ENCODE data around the gene C2orf76.
"Not testable (repeated sequence)": the region's sequence is repeated elsewhere in the genome, so short reads cannot be mapped to it uniquely, and the experiment has no call there.

C2orf76 gene

DNA sequence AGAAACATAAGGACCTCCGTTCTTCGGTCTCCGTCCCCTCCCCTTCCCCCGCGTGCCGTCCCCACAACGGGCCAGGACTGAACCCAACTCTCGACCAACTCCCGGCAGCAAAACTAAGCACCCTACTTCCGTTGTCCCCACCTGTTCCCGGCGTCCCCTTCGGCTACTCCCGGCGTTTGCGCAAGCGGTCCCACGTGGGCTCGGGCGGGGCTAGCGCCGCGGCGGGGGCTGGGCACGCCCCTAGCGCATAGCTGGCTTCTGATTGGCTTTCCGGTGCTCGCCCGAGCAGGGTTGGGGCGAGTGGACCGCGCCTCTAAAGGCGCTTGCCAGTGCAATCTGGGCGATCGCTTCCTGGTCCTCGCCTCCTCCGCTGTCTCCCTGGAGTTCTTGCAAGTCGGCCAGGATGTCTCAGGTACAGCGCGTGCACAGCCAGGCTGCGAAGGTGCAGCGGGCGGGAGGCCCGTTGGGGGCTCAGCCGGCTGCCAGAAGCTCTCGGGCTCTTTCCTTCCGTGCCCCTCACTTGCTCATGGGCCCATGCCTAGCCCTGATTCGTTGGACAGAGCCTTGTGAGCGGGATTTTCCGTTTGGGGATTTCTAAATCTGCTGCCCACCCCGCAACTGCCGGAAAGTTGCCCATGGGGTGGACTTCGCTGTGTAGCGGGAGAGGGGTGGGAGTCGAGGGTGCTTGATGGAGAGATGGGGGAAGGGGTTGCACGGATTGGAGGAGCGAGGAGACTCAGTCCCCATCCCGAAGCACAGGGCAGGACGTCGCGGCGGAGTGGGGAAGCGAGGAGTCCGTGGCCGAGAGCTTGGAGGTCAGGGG is at the start of gene C2orf76, which contains the start of gene DBI:
Gene C2orf76 (minus strand): TSS at position 186 of the 823 bp plus-strand sequence. CDS start 26,875 bp downstream, outside the sequence.
Gene DBI (plus strand): TSS at position 329 of the 823 bp plus-strand sequence. CDS start 75 bp downstream, at position 404.
- DNase-seq (ENCODE audit: low spot score): peak; percentile 90

DNA sequence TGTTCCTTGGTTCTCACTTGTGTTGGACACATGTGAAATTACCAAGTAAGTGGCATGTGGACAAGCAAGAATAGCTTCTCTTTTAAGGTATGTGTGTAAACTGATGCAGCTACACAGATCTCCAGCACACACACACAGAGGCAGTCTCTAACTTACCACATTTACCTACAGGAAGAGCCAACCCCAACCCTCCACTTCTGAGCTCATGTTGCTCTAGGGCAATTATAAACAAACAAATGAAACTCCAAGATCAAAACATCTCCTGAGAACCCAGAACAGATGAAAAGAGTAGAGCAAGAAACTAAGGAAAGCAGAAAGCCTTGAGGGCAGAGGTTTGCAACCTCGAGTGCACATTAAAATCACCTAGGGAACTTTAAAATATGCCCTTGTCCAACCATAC is 49.0 kb upstream of the C2orf76 start:
- no peak for DNase-seq (ENCODE audit: low spot score)

DNA sequence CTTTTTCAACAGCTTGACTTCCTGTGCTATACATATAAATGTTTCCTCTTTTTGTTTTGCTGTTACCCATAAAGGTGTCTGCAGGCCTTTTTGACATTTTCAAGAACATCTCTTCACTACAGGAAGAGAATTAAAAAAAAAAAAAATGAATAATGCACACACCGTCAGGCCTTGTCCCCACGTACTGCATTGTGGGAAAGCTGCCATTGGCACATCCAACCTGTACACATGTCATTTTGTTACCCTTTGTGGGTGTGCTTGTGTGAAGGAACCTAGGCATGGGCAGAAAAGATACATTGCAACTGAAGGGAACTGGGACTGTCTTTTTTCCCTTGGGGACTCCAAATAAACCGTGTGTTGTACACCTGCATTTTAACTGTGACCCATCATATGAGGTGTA is 48.3 kb upstream of the C2orf76 start:
- no peak for DNase-seq (ENCODE audit: low spot score)

DNA sequence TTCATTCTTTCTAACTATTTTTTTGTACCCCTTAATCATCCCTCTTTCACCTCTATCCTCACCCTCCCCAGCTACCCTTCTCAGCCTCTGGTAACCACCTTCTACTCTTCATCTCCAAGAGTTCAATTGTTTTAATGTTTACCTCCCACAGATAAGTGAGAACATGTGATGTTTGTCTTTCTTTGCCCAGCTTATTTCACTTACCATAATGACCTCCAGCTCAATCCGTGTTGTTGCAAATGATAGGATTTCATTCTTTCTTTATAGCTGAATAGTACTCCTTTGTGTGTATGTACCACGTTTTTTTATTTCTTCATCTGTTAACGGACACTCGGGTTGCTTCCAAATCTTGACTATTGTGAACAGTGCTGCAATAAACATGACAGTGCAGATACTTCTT is 42.9 kb upstream of the C2orf76 start:
- no peak for DNase-seq (ENCODE audit: low spot score)

DNA sequence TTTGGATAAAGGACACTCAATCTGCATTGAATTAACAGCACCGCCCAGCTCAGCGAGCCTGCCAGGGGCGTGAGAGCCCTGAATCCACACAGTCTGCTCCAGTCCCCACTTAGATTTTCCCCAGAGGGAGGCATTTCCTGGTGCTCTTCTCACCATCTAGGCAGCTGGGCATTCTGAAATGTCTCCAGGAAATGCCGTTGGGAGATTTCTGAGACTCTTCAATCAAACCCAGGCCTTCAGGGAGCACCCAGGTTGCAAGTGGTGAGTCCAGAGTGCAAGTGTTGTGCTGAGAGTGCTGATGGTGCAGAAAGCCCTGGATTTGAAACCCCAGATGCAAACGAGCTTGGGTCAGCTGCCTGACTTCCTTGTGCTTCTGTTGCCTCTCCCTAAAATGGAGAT is 41.6 kb upstream of the C2orf76 start:
- DNase-seq (ENCODE audit: low spot score): no peak

DNA sequence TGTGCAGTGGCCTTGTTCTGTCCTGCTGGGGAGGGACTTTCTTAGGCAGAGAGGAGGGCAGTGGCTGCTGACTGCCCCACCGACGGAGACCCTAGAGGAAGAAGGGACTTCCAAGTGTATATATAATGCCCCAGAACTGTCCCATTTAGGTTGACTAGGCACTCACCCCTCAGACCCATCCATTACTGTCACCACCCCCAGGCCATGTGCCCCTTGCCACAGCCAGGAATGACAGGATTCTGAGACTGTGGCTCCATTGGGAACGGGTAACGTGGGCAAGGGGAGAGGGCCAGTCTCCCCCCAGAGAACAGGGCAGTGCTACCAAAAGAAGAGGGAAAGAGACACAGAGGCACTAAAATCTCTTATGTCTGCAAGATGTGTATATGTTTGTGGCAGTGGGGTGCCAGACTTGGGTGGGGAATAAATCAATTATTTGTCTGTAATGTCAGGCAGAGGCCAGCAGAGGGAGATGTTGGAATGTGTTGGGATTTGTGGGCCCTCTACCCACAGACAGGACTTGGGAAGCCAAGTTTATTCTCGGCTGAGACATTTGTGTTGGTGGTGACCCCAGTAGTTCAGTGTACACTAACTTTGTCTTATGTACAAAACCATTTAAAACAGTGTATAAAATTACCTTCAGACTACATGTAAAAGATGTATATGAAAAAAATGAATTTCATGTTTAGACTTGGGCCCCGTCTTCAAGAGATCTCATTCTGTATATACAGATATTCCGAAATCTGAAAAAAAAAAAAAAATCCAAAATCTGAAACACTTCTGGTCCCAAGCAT is 41.0 kb upstream of the C2orf76 start:
- peak; percentile 22 for DNase-seq (ENCODE audit: low spot score)

DNA sequence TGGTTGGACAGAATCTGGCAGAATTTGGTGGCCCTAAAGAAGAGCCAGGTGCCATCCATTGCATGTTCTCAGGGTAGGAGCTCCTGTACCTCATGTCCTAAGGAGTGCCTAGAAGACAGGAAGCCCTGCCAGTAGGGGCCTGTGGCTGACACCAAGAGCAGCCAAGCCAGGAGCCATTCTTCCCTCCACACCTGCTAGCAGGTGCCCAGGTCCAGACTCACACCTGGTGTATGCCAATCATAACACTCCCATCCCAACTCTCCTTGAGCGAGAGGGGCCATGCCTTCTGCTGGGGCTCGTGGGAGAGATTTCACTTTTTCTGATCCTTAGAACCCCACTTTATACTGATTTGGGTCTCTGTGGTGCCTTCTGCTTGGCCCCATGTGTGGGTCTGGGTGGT is 38.5 kb upstream of the C2orf76 start:
- DNase-seq (ENCODE audit: low spot score): no peak

DNA sequence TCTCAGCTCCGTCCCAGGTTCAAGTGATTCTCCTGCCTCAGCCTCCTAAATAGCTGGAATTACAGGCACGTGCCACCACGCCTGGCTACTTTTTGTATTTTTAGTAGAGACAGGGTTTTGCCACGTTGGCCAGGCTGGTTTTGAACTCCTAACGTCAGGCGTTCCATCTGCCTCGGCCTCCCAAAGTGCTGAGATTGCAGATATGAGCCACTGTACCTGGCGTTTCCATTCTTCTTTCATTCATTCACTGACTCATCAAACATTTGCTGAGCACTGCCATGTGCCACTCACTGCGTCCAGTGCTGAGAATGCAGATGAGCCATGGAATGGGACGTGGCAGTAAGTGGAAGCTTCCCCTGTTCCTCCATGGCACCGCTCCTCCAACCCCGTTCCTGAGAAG is 37.0 kb upstream of the C2orf76 start:
- not testable (repeated sequence) for DNase-seq (ENCODE audit: low spot score)

DNA sequence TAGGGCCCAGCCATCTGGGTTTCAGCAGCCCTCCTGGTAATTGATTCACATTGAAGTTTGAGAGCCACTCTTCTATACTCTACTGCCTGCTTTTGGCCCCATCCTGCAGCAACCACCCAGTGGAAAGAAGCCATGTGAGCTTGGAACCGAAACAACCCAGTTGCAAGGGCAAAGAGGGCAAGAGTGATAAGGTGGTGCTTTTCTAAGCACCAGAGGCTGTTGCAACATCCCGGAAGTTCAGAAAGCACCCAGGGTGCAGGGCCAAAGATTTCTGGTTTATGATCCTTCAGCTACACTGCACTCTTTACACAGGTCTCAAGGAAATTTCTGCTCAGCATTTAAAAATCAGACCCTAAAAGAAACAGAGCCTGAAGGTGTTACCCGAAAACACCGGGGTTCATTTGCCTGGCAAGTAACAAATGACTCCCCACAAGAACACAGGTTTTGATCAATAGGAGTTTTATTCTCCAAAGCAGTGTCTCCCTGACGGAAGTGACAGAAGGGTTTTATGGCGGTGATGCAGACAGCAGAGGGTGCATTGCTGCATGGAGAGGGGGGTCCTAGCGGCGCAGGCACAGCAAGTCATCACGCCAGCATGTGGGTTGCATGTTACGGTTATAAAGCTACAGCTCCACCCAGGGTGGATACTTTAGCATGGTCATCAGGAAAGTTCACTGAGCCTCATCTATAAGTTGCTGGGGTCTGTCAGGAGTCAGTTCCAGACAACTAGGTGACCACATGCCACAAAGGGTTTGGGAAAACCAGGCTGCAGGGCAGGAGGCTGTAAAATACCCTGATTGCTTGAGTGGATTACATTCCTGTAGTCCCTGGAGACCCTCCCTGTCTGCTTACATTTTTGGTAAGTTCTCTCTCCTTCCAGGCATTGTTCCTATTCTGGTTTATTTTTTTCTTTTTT is 36.3 kb upstream of the C2orf76 start:
- DNase-seq (ENCODE audit: low spot score): no peak

DNA sequence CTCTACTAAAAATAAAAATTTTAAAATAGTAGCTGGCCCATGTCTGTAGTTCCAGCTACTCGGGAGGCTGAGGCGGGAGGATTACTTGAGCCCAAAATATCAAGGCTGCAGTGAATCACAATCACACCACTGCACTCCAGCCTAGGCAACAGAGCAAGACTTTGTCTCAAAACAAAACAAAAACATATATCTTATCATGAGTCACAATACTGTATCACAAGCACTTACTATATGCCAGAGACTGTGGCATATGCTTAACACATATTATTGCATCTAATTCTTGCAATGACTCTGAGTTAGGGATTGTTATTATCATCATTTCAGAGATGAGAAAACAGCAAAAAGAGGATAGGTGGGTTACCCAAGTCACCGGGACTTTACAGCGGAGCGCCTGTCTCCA is 35.5 kb upstream of the C2orf76 start:
- DNase-seq (ENCODE audit: low spot score): no peak

DNA sequence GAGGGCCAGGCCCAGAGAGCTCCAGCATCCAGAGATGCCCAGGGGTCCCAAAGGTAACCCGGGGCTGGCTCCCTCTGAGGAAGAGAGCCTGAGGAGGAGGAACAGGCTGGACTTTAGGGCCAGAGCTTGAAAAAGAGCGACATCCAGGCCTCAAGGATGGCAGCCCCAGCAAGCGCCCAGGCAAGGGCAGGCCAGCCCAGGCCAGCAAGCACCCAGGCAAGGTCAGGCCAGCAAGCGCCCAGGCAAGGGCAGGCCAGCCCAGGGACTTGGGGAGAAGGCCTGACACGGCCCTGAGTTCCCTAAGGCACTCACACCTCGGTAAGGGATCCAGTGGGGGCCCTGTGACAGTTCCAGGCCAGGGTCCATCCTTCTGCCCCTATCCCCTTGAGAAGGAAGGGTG is 30.6 kb upstream of the C2orf76 start:
- DNase-seq (ENCODE audit: low spot score): no peak

DNA sequence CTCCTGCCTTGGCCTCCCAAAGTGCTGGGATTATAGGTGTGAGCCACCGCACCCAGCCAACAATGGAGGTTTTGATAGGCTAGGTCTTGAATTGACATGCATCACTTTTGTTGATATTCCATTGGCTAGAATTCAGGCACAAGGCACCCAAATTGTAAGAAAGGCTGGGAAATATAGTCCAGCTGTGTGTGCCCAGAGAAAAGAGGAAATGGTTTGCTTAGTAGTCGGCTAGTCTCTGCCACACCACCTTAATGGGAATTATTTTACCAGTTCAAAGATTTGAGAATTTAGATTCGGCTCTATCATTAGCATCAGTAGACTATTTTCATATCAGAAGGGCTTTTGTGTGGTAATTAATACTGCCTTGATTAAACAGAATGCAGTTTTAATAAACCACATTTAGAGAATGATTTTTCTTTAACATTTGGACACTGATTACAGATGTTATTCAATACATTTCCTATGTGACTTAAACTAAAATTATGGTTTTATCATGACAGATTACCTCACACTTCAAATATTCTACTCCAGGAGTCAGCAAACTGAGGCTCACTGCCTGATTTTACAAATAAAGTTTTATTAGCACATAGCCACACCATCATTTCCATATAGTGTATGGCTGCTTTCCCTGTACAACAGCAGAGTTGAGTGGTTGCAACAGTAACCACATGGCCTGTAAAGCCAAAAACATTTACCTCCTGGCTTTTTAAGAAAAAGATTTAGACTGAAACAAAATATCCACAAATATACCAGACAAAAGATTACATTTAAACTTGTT is 27.5 kb upstream of the C2orf76 start:
- no peak for DNase-seq (ENCODE audit: low spot score)

DNA sequence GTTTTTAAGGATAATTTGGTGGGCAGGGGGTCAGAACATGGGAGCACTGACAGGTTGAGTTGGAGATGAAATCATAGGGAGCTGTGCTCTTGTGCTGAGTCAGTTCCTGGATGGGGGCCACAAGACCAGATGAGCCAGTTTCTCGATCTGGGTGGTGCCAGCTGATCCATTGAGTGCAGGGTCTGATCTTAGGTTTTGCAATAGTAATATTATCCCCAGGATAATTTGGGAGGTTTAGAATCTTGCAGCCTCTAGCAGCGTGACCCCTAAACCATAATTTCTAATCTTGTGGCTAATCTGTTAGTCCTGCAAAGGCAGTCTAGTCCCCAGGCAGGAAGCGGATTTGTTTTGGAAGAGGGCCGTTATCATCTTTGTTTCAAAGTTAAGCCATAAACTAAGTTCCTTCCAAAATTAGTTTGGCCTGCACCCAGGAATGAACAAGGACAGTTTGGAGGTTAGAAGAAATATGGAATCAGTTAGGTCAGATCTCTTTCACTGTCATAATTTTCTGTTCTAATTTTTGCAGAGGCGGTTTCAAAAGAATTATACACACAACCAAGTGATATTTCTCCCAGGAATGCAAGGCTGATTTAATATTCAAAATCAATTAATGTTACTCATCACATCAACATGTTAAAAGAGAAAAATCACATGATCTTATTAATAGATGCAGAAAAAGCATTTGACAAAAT is 23.1 kb upstream of the C2orf76 start:
- DNase-seq (ENCODE audit: low spot score): no peak

DNA sequence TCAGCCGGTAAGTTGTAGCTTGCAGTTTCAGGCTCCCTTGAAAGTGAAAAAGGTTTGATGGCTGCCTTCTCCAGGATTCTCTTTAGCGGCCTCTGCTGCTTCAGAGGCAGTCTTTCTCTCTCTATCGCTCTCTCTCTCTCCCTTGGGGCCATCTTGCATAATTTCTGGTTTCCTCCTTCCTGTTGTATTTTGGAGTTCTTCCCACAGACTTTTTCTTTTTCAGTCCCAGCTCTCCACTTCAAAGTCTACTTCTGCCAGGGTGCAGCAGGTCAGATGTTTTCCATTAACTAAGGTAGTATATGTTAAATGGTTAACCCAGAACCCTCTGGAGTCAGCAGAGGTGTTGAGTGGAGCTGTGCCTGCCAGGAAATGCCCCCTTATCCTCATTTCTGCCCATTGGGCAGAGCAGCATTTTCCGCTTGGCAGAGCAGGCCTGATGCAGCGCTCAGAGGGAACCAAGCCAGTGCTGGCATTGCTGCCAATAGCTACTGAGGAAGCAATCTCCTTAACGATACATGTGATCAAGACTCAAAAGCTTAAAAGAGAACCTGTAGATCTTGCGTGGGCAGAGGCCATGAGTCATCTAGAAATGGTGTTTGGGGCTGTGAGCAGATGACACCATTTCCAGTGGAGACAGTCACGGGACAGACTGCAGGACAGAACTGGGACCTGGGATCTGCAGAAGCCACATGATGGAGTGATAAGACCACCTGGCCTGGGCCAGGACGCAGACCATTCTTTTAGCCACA is 20.9 kb upstream of the C2orf76 start:
- DNase-seq (ENCODE audit: low spot score): no peak

DNA sequence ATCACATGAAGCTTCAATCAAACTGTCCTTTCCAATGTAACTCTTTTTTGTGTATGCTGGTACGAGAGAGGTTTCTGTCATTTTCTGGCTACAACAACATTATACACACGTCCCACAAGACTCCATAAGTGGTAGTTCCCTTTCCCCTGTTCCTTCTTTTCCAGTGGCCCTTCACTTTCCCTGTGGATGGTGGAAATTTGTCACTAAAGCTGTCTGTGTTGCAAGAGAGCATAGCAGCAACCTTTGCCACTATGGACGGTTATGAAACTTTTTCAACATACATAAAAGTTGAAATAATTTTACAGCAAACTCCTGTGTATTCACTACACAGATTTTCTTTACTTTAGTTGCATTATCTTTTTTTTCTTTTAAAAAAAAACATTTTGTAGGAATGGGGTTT is 18.8 kb upstream of the C2orf76 start:
- no peak for DNase-seq (ENCODE audit: low spot score)

DNA sequence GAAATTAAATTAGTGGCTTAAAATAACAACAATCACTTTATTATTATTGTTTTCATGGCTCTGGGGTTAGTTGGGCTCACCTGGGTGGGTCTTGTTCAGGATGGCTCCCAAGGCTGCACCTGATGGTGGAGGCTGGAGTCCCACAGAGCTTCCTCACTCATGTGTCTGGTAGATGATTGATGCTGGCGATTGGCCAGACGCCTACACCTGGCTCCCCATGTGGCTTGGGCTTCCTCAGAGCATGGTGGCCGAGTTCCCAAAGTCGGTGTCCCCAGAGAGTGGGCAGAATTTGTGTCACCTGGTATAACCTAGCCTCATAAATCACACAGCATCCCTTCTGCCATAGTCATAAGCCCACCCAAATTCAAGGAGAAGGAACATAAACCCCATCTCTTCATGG is 18.3 kb upstream of the C2orf76 start:
- no peak for DNase-seq (ENCODE audit: low spot score)

DNA sequence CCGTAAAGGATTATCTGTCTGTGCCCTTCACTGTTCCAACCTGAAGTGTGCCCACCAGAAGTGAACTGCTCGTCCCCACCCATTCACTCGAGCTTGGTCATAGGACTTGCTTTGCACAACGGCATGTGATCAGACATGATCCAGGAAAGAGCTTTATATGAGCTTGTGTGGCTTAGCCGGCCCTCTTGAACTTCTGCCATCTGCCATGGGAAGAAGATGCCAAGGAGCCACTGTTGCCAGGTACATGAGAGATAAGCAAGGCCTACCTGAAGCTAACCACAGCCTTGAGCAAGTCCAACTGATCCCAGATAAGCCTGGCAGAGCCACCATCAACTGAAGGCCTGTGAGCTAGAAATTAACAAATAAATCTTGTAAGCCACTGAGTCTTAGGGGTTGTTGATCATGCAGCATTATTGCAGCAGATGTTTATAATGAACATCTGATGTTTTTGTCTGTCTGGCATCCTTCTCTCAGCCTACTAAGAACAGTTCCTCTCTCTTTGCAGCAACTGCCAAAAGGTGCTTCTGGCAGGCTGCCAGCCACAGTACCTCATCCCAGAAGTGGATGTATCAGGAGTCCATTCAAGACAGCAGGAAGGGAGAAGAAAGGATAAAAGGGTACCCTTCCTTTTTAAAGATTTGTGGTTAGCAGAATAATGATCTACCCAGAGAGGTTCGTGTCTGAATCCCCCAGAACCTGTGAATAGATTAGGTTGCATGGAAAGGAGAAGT is 16.9 kb upstream of the C2orf76 start:
- no peak for DNase-seq (ENCODE audit: low spot score)

DNA sequence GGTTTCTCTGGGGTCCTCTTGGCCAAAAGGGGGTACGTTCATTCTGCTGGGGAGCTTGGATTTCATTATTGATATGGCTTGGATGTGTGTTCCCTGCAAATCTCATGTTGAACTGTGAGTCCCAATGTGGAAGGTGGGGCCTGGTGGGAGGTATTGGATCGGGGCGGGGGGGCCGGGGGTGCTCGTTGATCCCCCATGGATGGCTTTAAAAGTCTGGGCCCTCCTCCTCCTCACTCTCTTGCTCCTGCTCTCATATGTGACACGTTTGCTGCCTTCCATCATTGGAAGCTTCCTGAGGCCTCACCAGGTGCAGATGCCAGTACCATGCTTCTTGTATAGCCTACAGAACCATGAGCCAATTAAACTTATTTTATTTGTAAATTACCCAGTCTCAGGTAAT is 11.9 kb upstream of the C2orf76 start:
- no peak for DNase-seq (ENCODE audit: low spot score)

DNA sequence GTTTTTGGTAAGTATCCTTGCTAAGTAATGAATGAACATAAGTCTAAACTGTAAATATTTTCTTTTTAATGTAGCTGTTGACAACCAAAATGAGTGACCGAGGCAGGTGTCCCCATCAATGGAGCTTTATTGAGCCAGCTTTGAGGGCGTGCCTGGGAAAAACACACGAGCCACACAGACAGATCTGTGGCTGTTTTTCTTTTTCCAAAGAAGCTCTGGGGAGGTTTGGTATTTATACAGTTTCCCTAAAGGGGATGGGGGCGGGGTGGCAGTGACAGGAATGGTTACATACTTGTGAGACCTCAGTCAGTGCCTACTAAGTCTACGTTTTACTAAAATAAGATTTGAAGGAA is 11.3 kb upstream of the C2orf76 start:
- no peak for DNase-seq (ENCODE audit: low spot score)
